KG1 (cell line): Measurements from ENCODE around the gene ADAMTS12.

Source experiments
- DNase-seq: peaks from one replicate; lab custom pipeline; 2025; lab: John Stamatoyannopoulos, UW

ADAMTS12 gene

DNA sequence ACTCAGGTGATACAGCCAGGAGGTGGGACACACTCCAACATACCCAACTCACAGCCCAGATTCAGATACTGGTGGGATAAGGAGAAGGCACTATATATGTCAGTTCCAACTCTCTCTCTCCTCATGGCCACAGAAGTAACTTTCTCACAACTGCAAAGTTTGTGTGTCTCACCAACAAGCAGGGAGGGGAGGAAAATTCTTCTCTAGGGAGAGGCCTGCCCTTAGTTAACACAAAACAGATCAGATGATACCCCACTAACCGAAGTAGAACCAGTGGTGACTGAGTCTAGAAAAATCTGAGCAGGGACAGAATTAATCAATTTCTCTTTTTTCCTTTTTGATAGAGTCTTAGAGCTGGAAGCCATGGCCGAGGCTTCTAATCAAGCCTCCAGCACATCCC lies 133.1 kb downstream of the ADAMTS12 start:
- DNase-seq = no peak

DNA sequence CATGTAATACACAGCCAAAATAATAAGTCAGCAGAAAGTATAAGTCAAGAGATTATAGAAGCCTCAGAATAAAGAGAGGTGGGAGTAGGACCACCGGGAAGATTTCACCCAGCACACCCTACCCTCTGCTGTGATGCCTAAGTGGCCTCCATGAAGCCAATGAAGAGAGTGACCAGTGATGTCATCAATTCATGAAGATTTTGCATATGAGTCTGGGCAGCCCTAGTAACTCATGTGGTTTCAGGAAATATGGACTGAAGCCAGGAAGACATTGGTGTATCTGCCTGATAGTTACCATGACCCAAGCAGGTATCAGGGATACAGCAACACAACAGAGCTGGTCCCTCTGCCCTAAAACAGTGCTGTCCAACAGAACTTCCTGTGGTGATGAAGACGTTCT lies 135.3 kb downstream of the ADAMTS12 start:
- DNase-seq = no peak

GRCh38 chr5:33755231-33755630 lies 136.6 kb downstream of the ADAMTS12 start:
- DNase-seq = no peak

- no peak for DNase-seq
Observed at GRCh38 chr5:33753704-33754103, 138.1 kb downstream of the ADAMTS12 start.

- no peak for DNase-seq
Observed at GRCh38 chr5:33748754-33749153, 143.0 kb downstream of the ADAMTS12 start.

DNA sequence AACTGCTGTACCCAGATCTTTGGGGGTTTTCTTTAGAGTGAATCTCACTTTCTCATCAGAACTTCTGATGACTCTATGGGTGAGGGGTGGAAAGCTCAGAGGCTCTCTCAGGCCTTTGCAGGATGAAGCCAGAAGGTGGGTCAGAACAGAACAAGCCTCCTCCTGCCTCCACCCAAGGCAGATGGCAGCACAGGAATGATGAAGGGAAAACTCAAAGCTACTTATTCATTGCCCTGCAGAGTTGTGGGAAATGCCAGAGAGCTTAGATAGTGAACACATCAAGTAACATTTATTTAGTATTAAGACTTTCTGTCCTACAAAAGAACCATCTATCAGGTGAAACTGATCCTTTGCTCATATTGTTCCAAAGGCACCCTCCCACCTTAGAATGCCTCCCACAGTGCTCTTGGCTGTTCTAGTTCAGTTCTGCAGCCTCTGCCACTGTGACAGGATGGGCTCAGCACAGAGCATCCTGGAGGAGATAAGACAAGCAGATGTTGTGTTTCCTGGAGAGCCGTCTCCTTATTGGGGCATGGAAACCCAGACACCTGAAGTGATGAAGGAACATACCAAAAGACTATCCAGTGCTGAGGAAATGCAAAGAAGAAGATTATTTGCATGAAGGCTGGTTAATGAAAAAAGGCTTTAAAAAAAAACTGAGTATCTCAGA lies 146.6 kb downstream of the ADAMTS12 start:
- DNase-seq = no peak

DNA sequence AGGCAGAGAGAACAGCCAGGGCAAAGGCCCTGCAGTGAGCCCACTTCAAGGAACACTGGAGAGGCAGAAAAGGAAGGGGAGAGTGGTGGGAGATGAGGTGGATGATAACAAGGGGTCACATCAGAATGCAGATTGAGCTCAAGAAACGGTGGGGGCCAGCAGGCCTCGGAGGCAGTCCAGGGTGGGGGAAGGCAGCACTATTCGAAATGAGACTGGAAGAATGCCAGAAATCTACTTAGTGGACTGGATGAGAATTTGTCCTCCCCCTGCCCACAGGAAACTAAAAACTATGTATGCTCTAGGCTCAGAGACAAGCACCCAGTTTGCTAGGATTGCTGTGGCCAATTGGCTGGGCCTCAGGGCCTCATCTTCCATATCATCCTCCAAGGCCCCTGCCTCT lies 148.7 kb downstream of the ADAMTS12 start:
- DNase-seq = no peak

GRCh38 chr5:33742181-33742580 lies 149.6 kb downstream of the ADAMTS12 start:
- no peak for DNase-seq

- no peak for DNase-seq
Observed at GRCh38 chr5:33738967-33739366, 152.8 kb downstream of the ADAMTS12 start.

DNA sequence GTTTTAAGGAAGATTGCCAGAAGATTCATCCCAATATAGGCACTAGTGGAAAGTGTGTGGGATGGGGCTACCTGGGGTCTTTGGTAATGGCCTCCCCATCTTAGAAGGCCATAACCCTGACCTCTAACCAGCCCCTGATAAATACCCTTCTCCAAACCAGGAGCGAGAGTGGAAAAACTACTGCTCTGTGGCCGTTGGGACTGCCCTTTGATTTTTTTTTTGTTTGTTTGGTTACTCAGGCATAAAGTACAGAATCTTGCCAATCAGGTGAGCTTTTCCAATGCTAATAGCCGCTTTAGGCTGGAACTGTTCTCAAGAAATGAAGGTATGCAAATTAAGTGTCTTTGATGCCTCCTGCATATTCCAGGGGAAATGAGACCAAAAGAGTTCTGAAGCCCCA lies 153.7 kb downstream of the ADAMTS12 start:
- DNase-seq = no peak

DNA sequence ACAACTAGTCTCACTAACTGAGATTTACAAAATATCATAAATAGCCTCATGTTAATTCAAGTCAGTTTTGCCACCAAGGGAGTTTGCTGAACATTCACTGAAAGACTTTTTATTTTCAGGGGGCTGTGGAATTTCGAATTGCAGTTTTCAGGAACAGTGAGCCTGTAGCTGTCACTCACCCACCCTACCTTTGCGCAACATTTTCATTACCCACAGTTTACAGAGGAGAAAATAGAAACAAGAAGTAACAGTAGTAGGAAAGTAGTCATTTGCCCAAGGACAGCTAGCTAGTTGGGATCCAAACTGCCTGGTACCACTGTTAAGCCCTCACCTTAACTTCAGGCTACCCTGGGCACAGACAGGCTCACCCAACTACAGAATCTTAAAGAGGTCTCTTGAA lies 154.1 kb downstream of the ADAMTS12 start:
- no peak for DNase-seq

DNA sequence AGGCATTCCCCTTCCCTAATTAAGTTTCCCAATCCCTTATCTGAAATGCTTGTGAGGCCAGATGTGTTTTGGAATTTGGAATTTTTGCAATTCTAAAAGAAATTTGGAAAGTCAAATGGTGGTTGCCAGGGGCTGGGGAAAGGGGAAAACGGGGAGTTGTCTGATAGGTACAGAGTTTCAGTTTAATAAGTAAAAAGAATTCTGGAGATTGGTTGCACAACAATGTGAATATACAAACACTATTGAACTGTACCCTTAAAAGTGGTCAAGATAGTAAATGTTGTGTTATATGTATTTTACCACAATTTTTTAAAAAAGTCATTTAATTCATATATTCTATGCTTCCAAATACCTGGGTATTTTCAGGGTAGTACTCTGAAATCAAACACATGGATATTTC lies 154.5 kb downstream of the ADAMTS12 start:
- DNase-seq = no peak

DNA sequence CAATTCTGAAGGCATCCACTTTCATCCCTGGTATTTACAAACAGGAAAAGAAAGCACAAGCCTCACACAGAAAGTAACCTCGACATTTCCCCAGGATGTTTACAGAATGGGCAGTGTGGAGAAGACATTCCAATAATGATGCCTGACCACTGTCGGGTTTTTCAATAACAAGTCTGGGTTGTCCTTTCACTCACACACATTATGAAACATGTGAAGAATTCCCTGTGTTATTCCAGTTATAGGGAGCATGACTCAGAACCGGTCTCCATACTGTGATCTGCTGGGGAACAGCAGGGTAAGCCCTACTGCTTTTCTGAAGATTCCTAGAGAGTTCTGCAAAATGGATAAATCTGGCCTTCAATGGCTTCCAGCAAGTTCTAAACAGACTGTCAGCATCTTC lies 155.3 kb downstream of the ADAMTS12 start:
- no peak for DNase-seq

GRCh38 chr5:33735072-33735471 lies 156.7 kb downstream of the ADAMTS12 start:
- no peak for DNase-seq

DNA sequence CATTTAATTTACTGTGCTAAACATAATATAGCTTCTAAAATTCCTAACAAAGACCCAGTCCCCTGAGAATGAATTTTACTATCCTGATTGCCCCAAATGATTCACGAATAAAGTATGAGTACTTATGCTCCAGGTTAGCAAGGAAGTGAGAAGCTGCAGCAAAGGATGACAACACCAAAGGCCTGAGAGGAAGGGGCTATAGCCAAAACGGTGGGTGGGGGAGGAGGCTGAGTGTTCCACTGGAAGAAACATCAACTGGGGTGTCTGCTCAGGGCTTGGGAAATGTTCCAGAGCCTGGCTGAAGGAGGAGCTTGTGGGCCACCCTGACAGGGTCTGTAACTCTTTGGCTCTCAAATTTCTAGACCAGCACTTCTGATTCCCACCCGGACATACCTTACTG lies 157.3 kb downstream of the ADAMTS12 start:
- DNase-seq = no peak

DNA sequence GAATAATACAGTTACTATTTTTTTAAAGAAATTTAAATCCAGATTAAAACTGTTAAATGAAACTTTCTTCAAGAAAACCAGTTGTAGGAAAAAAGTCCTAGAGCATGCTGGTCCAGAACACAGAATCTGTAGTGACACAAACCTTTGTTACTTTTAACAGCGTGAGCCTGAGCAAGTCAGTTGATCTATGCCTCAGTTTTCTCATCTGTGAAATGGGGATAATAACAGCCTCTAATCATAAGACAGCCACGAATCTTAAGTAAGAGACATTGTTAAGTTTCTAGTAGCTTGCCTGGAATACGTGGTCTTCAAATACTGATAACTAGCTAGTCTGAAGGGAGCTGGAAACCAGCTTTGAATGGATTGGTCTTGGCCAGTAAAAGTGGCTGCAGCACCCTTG lies 158.6 kb downstream of the ADAMTS12 start:
- no peak for DNase-seq

GRCh38 chr5:33726422-33727165 lies 165.2 kb downstream of the ADAMTS12 start:
- no peak for DNase-seq

DNA sequence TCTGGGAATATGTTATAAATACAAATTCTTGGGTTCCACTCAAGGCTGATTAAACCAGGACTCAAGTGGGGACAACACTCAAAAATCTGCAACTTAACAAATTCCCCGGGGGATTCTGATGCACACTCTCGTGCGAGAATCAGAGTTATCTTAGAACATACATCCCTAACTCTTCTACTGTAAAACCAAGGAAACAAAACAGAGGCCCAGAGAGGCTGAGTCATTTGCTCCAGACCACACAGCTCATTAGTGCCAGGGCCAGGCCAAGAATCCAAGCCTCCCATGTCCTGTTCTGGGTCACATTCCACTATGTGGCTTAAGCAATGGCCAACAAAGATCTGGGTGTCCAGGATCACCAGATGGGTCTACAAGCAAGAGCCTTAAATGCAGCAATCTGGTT lies 166.0 kb downstream of the ADAMTS12 start:
- DNase-seq = no peak

DNA sequence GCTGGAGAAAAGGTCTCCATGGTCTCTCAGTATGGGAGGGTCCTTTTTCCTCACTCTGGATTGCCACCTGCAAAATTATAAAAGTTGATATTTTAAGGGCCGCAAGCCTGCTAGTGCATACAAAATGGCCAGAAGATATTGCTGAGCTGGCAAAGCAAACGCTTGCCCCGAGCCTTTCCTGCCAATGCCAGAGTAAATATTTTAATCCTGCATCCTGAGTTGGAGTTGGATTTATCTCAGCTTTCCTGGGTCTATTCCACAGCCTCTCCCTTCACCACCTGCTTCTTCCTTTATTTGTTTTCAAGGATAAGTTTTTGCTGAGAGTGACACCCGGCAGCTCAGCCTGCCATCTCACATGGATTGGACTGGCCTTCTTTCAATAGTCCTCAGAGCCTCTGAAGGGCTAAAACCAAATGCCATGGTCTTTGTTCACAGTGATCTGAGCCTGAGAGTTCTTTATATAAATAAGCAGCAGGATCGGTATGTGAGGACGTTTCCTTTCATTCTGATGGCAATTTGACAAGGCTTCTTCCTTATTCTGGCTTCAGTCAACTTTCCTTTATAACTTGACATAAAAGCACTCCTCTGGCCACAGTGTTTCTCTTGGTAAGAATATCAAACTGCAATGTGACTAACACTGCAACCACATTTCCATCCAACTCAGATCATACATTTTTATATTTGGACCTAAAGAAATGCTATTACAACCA lies 170.1 kb downstream of the ADAMTS12 start:
- DNase-seq = no peak

- DNase-seq = no peak
Observed at GRCh38 chr5:33720176-33720575, 171.6 kb downstream of the ADAMTS12 start.

DNA sequence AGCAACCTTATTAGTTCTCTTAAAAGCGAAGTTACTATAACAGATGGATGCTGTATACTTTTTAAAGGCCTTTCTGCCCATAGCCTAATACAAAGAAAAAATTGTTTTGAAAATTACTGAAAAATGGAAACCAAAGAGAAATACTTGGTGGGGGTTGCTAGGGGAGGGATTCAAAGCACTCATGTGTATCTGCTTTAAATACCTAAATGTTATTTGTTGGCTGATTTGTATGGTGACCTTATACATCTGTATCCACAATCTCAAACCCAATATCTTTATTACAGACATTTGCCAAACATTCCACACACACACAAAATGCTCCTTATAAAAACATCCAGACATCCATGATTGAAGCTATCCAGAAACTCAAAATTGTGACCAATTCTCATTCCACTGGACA lies 172.0 kb downstream of the ADAMTS12 start:
- no peak for DNase-seq

DNA sequence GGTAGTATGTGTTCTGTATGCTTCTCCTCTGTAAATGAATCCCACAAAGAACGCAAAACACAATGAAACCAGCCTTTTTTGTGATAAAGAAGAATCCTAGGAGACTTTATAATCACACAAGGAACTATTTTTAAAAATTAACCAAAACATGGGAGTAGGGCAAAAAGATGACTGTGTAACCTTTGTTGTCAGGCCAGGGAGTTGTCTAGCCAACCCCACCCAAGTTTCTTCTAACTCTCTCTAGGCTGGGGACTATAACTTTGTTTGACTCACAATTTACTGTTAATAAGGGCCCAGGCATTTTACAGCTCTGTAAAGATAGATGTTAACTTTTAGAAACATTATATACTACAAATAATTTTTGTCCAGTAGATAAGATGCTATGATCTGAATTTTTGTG lies 176.1 kb downstream of the ADAMTS12 start:
- no peak for DNase-seq

DNA sequence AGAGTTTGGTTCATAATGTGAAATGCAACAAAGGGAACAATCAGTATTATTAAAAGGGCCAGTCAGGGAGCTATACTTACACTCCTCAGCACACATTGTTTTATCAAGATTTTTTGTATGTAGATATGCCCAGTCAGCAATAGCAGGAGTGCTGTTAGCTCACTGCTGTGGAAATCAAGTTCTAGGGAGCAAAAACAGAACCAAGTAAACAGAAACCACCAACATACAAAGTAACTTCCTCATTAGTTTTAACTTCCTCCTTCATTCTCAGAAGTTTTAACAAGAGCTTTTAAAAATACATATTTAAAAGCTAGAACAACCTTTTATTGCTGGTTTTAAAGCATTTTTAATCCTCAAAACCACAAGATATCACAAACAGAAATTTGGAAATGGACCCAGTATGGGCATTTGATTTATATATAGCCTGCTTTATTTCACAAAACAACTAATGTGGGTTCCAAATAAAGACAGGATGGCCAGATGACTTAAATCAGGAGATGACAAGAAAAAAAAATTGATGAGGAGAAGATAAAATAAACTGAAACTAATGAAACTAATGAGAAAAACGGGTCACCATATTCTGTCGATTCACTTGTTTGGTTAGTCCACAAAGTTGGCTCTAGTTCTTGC lies 178.5 kb downstream of the ADAMTS12 start:
- no peak for DNase-seq
